Epidermal melanocyte (primary cell): ENCODE results near the gene DNAJC1.
"Not testable (repeated sequence)": the region's sequence is repeated elsewhere in the genome, so short reads cannot be mapped to it uniquely, and the experiment has no call there.

Experiments used
- DNase-seq: peaks from one replicate; pipeline ENCODE4 v3.0.0; 2011; ENCODE audit warnings: low spot score; ENCODE audit not compliant: insufficient read length

DNAJC1 gene

GRCh38 chr10:22003177-22003963 lies at the start of gene DNAJC1:
Gene DNAJC1 (minus strand): TSS chr10:22003730. CDS start chr10:22003434, 296 bp downstream.
- peak; percentile 88 for DNase-seq

- no peak for DNase-seq
Measured at GRCh38 chr10:22053048-22053447, 49.5 kb upstream of the DNAJC1 start.

DNA sequence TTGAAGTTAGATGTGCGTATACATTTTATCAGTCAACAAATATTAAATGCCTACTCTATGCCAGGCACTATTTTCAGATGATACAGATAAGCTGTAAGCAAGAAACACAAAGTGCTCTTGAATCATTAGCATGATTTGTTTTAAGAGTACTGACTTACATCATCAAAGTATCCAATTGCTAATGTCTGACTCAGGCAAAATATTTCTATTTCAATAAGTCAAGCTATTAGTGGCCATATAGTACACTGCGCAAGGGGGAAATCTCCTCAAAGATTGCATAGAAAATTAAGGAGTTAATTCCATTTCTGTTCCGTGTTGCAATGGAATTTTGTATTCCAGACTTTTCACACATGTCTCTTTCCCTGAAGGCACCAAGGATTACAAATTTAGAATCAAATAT lies 46.1 kb upstream of the DNAJC1 start:
- no peak for DNase-seq

GRCh38 chr10:22047812-22048211 lies 44.3 kb upstream of the DNAJC1 start:
- DNase-seq, result no peak

GRCh38 chr10:22043327-22043633 lies 39.8 kb upstream of the DNAJC1 start:
- DNase-seq, result no peak

- no peak for DNase-seq
Measured at GRCh38 chr10:22042557-22043326, 39.2 kb upstream of the DNAJC1 start.

DNA sequence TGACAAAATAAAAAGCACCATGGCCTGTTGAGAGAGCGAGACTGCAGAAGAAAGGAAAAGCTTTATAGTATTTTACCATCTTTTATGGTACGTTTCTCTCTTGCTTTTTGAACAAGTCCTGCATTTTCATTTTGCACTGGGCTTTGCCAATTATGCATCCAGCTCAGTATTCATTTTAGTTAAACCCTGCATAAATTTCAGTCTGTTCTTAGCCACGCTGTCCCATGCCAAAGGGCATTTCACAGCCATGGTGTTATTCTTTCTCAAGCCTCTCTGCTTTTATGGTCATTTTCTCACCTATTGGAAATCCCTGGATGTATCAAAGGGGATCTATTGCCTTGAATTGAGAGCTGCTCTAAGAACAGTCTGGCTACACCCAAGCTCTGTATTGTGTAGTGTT lies 30.8 kb upstream of the DNAJC1 start:
- DNase-seq, result no peak

GRCh38 chr10:22032268-22032667 lies 28.7 kb upstream of the DNAJC1 start:
- DNase-seq, result not testable (repeated sequence)

- no peak for DNase-seq
Measured at GRCh38 chr10:22030421-22030820, 26.9 kb upstream of the DNAJC1 start.

DNA sequence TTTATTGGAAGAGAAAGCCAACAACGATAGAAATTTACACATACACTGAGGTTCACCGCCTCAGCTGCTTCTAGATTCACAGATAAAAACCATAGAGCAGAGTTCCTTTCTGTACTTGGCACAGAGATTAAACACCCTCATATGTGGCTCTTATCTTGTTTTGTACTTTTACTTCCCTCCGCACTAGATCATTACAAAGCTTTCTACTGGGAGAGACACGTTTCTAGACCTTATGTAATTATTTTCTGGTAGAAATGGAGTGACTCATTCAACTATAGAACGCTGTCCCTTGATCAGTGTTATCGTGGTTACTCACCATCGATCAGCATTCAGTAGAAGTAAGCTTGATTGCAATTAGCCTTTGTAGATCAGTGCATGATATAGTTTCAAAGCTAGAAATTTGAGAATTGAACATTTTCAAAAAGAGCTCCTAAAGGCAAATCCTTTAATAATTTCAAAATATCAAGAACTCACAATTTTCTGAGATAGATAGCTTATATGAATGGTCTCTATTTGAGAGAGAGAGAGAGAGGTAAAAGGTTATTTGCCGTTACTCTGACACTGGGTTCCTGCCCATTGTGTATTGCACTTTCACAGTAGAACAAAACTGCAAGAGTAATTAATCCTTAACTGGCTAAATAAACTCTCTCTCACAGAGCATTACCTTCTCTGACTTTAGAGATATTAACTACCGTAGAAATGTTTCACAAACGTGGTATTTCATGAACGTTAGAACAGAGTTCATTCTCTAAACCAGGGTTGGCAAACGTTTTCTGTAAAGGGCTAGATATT lies 26.1 kb upstream of the DNAJC1 start:
- DNase-seq, result no peak

DNA sequence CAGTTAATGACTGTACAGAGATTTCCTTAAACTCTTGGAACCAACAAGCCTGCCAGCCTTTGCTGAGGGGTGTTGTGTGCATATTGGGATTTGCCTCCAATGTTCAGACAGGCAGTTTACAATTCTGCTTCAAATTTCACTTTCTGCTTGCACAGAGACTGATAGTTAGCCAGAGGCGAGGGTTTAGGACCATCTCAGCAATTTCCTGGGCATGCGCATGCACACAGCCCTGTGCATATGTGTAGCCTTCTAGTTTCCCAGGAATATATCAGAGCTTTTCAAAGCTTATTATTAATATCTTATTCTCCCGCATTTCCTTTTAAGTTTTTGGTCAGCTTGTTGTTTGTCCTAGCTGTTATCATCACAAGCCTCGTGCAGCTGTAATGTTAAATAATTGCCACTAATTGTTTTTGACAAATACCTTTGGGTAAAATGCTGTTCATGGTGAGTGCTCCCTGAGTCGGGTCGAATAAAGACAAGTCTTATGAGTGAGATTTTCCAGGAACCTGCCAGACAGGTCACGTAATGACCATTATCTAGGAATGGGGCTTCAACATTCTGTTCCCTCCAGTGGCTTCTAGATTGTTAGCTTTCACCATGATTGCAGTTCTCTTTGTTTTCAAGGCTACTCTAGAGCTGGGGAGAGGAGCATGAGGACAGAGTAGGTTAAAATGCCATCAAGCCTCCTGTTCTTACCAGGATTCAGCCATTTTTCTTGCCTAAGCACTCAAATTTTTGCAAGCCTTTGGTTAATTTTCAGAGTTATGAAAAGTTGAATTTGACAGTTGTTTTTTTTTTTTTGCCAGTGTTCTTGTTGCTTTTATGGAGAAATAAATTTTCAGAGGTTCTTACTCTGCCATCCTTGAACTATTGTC lies 24.1 kb upstream of the DNAJC1 start:
- DNase-seq, result no peak

- DNase-seq, result no peak
Measured at GRCh38 chr10:22026287-22026686, 22.8 kb upstream of the DNAJC1 start.

DNA sequence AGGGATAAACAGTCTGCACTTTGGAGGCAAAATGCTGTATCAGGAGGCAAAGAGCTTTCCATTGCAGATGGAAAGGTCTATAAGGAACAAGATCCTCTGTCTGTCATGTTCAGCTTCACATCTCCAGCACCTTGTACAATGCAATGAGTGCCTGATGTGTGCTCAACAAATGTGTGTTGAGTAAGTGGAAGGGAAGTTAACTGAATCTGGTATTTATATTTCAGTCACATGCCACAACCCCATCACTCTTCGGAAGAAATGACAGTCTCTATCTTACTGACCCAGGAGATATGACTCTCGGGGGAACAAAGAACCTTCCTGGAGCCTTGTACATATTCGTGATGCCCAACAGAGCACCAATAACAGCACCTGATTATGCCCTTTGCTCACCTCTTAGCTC lies 20.0 kb upstream of the DNAJC1 start:
- DNase-seq, result no peak

DNA sequence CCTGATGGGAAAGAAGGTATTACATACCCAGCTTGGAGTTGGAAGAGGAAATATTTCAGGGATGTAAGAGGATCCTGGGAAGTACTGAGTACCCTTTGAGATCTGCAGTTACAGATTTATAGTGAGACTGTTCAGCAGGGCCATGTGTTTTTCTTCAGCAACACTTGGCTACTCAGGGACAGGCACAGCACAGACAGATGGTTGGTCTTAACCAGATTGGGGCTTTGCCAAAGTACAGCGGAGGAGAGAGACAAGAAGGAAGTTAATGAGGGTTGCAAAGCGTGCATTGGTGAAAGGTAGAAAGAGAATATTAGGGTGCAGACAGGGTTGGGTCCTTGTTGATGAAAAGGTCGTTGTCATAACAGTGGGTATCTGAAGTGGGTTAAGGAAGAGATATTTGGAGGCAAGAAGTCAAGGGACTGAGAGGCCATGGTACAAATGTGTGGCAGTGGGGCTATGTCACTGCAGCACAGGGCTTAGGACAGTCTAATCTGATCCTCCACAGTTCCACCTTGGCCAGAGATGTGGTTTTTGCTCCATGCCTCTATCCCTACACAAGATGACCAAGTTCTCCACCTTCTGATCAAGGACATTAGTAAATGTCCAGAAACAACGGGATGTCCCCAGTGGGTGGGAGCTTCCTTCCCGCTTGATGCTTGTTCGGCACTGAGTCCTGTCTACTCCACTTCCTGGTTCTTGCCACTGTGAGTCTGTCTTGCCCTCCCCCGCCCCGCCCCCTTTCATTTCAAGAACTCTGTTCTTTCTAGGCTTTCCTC lies 18.9 kb upstream of the DNAJC1 start:
- no peak for DNase-seq

DNA sequence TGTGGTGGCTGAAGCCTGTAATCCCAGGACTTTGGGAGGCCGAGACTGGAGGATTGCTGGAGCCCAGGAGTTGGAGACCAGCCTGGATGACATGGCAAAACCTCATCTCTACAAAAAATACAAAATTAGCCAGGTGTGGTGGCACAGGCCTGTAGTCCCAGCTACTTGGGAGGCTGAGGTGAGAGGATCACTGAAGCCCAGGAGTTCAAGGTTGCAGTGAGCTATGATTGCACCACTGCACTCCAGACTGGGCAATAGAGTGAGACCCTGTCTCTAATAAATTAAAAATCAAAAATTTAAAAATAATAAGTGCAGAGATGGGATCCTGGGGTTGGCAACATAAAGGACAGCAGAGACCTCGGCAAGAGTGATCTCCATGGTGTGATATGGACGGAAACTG lies 17.6 kb upstream of the DNAJC1 start:
- not testable (repeated sequence) for DNase-seq

DNA sequence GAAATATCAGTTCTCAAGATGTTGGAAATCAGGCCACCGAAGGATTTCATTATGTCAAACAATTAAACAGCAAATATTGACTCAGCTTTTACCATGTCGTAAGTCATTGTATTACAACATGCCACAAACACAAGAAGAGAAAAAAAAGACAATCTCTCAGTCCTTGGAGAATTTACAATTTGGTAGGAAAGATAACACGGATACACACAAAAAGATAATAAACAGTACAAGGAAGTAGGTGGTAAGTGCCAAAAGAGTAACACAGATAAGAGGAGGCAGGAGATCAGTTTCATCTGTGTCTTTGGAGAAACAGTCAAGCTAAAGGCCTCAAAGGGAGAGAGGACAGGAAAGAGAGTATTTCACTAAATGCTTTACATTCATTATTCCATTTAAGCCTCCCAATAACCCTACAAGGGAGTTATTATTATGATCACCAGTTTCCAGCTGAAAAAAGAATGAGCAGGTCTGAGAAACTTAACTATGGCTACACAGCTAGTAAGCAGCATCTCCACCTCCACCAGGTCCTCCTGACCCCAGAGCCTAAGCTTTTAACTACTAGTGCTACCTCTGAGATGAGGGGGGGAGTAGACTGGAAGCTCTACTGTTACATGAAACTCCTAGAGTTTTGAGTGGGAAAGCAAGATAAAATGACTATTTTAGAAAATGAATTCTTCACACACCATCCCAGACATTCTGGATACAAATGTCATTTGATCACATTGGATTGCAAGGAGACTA lies 13.9 kb upstream of the DNAJC1 start:
- no peak for DNase-seq

- no peak for DNase-seq
Measured at GRCh38 chr10:22016046-22016705, 12.6 kb upstream of the DNAJC1 start.

DNA sequence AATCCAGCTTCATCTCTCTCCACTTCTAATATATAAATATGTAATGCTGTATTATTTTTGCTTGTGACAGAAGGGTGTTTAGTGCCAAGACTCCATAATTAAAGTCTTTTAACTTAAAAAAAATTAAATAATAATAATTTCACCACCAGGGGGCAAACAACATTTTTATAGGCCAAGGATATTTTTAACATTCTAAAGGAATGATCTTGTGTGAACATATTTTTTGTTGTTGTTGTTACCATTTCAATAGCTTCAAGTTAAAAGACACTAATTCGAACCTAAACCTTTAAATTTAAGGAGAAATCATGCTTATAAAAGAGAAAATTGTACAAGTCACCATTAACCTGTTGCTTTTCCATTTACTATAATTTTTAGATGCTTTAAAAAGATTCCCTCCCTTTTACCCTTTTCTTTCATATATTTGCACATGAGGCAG lies 7.5 kb upstream of the DNAJC1 start:
- DNase-seq, result no peak

GRCh38 chr10:22010539-22010938 lies 7.0 kb upstream of the DNAJC1 start:
- DNase-seq, result no peak
